Muscle of back (tissue), 13 donors: Measurements from ENCODE around the gene TCF19. TPM values are rescaled to one million over a fixed set of nuclear protein-coding genes. Genes with fewer than 3 reads are reported as not detected.
A peak's percentile ranks its signal among the peaks of the same experiment; 100 is the strongest.

Source experiments
- DNase-seq, 3 donors: peaks; one replicate each; pipeline versions ENCODE4 v3.0.0 to v3.0.0-alpha.2; 2013
- long read RNA-seq, 9 donors: transcript quantifications; one replicate each; lab custom pipeline, GENCODE V29; 2026
- polyA plus RNA-seq, 10 donors: library from polyadenylated mRNA; unstranded; fragments of 120-200 nt; gene quantifications; one replicate each; pipeline ENCODE4 v1.2.1, GENCODE V29; 2013; ENCODE audit not compliant: insufficient read length in 10 of 10

Gene TCF19, protein sequence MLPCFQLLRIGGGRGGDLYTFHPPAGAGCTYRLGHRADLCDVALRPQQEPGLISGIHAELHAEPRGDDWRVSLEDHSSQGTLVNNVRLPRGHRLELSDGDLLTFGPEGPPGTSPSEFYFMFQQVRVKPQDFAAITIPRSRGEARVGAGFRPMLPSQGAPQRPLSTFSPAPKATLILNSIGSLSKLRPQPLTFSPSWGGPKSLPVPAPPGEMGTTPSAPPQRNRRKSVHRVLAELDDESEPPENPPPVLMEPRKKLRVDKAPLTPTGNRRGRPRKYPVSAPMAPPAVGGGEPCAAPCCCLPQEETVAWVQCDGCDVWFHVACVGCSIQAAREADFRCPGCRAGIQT
- 10 to 100 TPM in 9 of 10 donors, 1 to 10 TPM in 1; 9.2 to 18.9 (median 11.9) TPM for polyA plus RNA-seq
- long read RNA-seq, donor 1, result 0 reads
- long read RNA-seq, donor 2, partial matches to known transcripts, result 0 of 1 reads
- long read RNA-seq, donor 2, other reads (novel, unspliced or antisense), result 0 of 1 reads
- long read RNA-seq, donor 3, result 0 reads
- long read RNA-seq, donor 4, partial matches to known transcripts, result 0 of 1 reads
- long read RNA-seq, donor 4, other reads (novel, unspliced or antisense), result 0 of 1 reads
- long read RNA-seq, donor 5, result 0 reads
- long read RNA-seq, donor 6, result 0 reads
- long read RNA-seq, donor 7, result 0 reads
- long read RNA-seq, donor 8, partial matches to known transcripts, result 0 of 1 reads
- long read RNA-seq, donor 8, other reads (novel, unspliced or antisense), result 0 of 1 reads
- long read RNA-seq, donor 9, result 0 reads

DNA sequence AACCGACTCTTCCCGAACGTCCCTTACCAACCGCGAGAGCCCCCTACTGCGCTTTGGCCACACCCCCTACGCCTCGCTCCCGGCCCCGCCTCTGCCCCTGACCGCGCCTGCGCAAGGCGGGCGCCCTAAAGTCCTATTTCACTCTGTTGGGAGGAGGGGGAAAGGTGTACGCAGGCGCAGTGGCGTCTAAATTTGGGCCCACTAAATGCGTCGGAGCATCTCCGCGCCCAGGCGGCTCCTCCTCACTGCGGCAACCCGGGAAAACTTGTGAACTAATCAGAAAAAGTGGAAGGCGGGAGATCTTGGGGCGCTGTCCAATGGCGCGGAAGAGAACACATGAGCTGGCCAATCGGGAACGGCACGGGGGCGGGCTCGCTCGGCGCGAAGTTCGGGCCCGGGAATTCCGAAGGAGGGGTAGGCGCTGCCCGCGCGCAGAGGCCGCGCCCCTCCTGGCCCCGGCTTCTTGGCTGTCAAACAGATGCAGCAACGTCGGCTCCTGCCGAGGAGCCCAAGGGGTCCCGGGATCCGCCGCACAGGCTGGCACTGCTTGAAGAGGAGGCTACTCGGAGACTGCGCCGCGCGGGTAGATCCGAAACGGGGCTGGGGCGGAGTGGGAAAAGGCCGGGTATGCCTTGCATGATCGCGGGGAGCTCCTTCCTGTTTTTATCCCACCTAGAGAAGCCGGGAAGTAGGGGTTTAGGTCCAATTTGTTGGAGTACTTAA lies at the start of gene TCF19:
Gene TCF19 (plus strand): TSS at position 450 of the 723 bp plus-strand sequence. CDS start 881 bp downstream, outside the sequence.
- DNase-seq, result peak; percentile 99 to 100 (median 100)

DNA sequence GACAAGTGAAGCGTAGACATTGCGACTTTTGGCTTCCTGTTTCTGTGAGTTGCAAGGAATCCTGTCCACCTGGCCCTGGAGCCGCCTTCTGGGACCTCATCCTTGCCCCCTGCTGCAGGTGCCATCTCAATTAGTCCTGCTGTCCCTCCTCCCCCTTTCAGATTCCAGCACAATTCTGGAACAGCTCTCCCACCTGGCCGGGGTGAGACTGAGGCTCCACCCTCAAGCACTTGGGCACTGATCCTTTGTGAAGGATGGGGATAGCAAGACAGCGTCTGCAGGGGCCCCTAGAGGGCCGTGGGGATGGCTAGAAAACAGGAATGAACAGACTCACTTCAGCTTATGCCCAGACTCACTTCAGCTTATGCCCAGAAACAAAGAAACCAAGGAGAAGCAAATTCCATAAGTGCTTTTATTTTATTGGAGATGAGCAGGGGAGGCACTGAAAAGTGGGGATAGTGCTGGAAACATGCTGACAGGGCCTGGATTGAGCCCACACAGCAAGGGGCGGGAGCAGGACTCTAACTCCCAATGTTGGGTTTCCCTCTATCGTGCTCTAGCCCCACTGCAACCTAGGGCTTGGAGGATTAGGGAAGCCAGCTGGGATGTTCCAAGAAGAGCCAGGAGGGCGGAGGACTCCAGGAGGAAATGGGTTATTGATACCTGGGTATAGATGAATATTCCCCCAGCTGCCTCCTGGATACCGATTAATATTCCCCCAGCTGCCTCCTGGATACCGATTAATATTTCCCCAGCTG lies 47.4 kb upstream of the TCF19 start:
- DNase-seq, result no peak

DNA sequence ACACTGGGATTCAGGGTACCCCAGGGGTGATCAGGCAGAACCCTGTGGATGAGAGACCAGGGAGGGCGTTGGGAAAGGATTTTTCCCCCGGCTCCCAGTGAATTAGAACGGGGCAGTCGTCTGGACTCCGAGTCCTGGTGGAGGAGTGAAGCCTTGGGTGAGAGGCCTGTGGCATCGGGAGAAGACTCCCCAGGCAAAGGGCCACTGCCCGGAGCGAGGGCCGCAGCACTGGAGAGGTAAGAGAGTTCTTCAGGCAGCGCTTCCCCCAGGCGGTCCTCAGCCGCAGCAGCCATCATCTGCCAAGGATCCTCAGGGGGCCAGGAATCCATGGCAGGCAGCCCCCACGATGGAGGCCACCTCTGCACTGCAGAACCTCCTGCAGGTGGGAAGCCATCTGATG lies 46.7 kb upstream of the TCF19 start:
- DNase-seq, result no peak

DNA sequence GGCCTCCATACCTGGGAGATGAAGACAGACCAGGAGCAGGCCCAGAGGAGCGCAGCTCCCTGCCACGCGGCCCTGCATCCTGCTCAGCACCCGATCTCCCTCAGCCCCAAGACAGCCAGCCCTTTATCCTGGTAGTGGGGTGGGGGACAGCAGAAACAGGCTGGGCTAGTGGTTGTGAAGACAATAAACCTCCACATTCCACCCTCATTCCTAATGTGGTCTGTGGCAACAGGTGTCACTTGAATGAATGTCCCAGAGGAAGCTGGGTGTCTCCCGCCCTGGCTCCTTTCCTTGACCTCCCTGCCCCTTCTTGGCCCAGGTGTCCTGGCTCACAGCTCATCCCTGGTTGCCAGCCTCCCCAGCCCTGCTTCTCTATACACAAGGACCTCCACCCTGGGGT lies 45.9 kb upstream of the TCF19 start, which contains the start of gene C6orf15:
Gene C6orf15 (minus strand): TSS at position 98 of the 400 bp plus-strand sequence. CDS start 20 bp downstream, at position 78.
- no peak for DNase-seq

DNA sequence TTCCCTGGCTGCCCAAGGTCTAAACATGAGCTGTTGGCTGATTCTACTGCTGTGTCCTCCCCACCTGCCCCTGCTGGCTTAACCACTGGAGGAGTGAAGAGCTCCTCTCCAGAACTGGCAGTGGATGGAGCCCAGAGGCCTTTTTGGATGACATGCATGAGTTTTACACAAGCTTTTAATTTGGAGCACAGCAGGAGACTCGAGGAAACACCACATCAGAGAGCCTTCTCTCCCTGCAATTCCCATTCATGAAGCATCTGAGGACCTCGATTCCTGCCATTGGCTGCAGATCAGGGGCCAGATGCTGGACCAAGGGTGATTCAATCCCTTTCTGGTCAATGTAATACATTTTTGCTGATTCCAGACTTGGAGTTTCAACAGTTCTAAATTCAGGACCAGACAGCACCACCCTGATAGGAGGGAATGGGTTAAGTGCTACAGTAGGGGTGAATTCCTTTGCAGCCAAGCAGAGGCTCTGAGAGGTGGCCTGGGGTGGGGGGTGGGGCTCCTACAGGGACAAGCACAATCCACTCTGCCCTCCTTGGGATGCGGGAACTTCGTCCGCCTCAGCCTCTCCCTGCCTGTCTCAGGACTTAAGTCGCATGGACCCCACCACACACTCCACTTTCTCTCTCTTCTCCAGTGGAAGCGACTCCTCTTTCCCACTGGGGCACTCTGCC lies 44.4 kb upstream of the TCF19 start:
- DNase-seq, result peak; percentile 41 to 65 (median 47)

DNA sequence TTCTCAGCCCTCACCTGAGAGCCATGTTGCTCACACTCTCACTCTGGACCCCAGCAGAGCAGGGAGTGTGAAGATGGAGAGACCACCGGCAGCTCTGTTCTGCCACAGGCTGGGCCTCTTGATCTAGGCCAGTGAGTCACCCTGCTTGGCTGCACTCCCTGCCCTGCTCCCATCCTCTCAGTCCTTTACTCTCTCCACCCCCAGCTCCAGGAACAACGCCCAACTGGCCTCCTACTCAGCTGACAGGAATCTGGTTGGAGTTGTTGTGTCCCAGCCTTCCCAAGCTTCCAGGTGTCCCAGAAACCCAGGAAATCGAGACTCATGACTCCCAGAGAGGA lies 43.9 kb upstream of the TCF19 start, which contains the start of gene PSORS1C1:
Gene PSORS1C1 (plus strand): TSS at position 260 of the 338 bp plus-strand sequence. CDS start 14,833 bp downstream, outside the sequence.
- DNase-seq, result peak; percentile 71 to 88 (median 82)

DNA sequence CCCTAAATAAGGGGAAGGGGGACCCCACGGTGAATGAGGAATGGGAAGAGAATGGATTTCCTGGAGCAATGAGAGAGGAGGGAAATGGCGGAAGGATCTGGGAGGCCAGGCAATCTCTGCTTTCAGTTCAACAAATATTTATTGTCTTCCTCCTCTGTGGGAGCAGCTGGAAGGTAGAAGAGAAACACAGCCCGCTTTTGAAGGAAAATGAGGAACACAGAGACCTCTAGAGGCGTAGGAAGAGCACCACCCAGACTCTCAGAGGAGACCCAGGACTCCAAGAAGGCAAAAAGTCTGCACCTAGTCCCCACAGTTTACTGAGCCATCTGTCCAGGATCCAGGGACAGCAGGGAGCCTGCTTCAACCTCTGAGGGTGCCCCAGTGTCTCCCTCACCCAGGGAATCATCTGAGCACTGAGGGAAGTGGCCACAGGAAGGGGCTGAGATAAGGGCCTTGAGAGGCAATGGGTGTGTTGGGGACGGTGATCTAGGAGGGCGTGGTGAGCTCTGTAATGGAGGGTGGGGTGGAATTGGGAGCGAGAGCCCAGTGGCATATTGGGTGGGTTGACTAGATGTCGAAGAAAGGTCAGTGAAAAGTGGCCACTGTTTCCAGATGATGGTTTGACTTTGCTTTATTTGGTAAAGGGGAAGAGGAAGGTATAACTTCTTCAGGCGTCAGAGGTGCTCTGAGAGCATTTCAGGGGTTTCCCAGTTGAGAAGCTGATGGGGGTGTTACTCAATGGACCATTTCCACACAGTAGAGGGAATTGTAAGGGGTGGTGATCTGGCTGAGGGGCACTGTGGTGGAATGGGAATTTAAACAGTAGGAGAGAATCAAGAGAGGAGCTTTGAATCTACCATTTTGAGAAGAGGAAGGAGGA lies 43.2 kb upstream of the TCF19 start:
- no peak for DNase-seq

DNA sequence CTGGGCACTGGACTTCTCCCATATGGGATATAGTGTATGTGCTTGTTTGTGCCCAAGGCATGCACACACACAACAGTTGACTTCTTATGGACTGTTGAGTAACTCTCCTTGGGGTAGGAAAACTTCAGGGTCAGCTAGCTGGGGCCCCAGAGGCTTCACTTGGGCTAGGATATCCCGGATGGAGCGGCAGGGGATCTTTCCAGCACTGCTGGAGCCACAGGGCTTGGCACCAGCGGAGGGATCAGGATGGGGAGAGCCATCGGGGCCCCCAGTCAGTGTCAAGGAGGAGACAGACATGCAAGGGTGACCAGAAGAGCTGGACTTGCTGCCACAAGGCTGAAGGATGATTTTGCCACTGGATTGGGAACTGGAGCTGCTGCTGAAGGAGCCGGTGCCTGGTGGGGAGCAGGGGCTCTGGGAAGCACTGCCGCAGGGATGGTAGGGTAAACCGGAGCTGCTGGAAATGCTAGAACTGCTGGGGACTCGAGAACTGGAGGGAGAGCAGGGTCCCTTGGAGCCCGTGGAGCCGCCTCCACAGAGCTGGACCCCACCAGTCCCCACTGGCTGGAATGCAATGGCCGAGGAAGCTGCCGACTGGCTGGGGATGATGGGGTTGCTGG lies 42.3 kb upstream of the TCF19 start:
- no peak for DNase-seq

DNA sequence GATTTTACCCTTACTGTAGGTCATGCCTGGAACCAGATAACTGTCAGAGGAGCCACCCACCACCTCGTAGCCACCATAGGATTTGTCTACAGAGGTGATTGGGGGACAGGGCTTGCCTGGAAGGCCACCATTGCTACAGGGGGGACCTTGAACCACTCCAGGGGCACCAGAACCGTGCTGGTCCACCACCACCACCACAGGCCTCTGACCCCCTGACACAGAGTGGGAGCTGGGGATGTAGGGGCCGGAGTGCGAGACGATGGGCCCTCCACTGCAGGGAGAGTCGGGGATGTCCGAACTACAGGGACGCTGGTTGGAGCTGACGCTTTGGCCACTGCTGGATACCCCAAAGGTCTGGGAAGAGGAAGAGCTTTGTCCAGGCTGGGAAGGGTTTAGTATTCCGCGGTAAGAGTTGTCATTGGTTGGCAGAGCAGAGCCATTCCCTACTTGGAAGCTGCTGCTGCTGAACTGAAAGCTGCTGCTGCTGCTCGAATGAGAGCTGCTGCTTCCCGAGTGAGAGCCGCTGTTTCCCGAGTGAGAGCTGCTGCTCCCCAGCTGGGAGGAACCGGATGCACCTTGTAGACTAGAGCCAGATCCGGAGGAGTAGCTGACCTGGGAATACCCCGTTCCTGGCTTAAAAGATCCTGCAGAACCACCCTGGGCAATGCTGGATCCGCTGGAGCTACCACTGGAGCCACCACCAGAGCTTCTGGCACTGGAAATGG lies 41.6 kb upstream of the TCF19 start:
- peak in 1 of 3 donors; percentile 60 for DNase-seq

DNA sequence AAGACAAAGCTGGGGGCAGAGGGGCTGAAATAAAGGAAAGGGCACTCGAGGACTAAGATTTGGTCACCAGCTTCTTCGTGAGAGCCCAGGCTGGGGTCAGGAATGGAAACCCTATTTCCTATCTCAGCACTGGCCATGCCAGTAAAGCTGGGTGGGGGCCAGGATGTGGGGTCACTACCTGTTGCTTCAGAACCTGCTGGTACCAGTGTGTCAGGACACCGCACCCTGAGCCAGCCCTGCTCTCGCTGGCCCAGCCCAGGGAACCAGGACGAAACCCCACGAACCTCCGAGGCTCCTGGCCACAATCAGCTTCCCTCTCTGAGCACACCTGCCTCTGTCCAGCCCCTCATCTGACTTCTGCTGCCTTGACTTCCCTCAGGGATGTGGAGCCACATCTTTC lies 40.2 kb upstream of the TCF19 start:
- DNase-seq, result no peak

DNA sequence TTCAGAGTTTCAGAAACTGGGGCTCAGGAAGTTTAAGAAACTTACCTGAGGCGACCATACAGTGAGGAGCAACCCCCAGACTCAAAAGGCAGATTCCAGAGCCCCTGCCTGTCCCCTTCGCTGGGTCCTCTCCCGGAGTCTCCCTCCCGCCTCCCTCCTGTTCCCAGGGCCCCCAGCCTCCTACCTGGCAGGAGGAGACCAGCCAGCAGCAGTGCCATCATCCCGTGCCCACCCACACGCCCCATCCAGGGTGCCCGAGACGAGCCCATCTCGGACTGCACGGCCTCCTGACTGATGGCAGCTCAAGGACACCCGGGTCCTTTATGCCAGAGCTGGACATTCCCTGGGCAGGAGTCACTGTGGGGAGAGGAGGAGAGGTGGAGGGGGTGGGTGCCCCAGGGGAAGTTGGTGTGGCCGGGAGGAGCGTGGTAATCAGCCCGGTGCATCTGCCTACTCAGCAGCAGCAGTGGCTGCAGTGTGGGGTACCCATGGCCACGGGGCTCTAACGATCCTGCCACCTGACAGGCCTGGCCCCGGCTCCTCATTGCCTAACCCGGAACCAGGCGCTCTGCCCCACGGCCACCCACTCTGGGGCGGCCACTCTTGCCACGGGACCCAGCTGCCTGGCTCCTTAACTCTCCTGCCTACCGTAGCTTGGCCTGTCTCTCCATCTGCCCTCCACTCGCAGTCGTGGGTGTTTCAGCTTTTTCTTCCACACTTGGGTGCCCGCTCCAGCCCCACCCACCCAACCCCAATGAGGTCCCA lies 38.1 kb upstream of the TCF19 start, which contains the start of gene CDSN:
Gene CDSN (minus strand): TSS at position 296 of the 765 bp plus-strand sequence. CDS start 27 bp downstream, at position 269.
- DNase-seq, result no peak

DNA sequence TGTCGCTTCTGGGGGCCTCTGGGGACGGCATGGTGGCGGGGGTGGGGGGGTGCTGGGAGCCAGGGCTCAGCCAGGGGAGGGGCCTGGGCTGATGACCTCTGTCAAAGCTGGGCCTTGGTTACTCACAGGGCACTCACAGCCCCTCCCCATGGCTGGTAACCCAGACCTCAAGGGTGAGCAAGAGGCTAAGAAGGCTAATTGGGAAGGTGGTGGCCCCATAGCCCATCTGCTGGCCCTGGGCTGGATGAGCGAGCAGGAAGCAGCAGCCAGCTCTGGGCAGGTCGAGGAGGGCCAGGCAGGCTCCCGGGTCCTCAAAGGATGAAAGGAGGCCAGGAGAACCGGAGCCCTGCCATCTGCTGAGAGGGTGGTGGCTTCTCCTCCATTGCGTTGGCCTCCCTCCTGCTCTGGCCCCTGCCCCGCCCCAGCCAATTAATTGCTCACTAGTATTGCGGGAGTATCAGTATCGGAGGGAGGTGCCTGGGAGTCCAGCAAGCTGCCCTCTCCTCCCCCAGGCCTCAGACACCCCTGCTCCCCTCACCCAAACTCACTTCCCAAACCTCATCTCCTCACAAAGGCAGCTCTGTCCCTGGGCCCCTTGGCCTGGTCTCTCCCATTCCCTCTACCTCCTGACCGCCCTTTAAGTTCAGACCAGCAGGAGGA lies 37.1 kb upstream of the TCF19 start:
- no peak for DNase-seq

DNA sequence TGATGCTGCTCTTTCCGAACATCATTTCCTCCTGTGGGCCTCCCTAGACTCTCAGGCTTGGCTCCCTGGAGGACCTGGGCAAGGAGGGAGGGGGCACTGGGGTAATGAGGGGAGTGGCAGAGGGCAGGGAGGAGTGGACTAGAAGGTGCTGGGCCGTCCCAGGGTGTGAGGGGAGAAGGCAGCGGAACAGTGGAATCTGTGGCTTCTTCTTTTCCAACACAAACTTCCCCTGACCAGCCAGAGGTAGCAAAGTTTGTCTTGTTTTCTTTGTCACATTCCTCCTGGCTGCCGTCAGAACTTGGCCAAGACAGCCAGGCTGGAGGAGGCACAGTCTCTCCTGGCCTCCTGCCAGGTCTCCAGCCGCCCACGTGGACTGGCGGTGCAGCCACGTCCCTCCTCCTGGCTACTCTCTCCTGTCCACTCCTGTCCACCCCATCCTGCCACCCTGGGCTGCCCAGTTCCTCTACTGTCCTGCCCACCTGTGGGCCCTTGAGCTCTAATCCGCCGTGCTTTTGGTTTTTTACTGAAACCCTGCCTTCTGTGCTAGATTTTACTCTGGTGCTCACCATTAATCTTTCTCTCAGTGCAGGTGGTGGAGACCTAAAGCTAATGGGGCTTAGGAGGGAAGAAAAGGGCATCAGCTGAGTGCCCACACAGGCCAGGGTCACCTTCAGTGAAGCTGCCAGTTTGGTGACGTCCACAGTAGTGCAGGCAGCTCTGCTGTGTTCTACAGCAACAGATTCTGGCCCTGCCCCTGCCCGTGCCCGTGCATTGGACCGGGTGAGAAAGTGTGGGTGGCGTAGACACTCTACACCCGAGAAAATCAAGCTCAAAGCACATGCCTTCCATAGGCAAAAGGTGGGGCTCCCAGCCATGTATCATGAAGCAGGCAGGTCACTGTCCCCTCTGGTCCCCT lies 35.3 kb upstream of the TCF19 start:
- DNase-seq, result peak; percentile 34 to 74 (median 69)

DNA sequence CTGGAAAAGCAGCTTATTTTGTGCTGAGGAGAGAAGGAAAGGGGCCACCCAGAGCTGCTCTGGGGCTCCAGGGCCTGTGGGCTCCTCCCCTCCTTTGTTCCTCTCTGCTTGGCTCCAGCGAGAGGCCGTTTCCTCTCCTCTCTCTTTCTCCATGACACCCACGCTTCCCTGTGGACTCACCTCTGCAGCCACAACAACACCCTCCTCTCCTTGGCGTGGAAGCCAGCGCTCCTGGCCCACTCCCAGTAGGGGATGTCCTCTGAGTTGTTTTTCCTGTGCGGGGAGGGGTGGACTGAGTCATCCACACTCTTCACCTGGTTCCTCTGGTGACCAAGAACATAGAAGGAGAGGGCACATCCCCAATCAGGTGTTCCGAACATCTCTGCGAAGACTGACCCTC lies 33.2 kb upstream of the TCF19 start:
- peak in 2 of 3 donors; percentile 51 to 79 for DNase-seq

DNA sequence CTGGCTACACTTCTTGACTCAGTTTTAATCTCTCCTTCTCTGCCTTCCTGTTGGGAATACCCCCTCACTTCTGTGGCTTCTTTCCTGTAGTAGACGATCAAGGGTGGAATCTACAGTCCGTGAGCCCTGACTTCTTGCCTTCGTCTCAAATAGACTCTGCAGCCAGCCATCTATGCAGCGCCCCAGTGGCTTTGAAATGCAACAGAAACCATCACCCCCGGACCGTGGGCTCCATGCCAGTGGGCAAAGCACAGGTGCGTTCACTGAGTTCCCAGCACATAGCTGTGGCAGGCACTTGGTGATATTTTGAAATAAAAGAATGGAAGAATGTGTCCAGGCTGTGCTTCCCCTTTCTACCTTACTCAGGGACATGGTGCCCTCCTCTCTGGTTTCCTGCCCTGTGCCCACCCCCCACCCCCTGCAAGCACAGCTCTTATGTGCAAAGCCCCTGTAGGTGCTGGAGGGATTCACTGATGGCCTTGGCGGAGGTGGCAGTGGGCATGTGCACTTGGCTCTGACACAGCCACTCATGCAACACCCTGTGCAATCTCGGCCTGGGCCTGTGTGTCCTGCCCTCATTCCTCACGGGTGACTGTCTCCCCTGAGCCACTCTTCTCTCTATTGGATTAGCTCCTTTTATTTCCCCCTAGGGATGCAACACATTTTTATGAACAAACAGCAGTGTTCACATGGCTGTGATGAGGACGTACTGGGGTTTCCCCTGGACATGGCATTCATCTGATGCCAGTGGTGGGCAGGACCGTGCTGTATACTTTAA lies 32.6 kb upstream of the TCF19 start:
- no peak for DNase-seq
